Neural progenitor cell (in vitro differentiated cells): ENCODE results near the gene PRRX2.

Source experiments
- CTCF ChIP-seq: fragments of 200-600 bp; sonication (generic); IDR thresholded peaks from 2 replicates; pipeline ENCODE4 v1.5.1; 2017; ENCODE audit warnings: antibody characterized with exemption, mild to moderate bottlenecking
- EZH2phosphoT487 ChIP-seq: fragments of 200-600 bp; sonication (generic); IDR thresholded peaks from 2 replicates; pipeline ENCODE4 v1.6.1; 2017; ENCODE audit warnings: antibody characterized with exemption

GRCh38 chr9:129712634-129713401, 47.4 kb downstream of the PRRX2 start:
- TF ChIP-seq CTCF (no peak), EZH2phosphoT487 (no peak)
